ENCODE measurements around the gene RASSF6.
A peak's percentile ranks its signal among the peaks of the same experiment; 100 is the strongest.
"Not testable (repeated sequence)": the region's sequence is repeated elsewhere in the genome, so short reads cannot be mapped to it uniquely, and the experiment has no call there.

RASSF6 gene

DNA sequence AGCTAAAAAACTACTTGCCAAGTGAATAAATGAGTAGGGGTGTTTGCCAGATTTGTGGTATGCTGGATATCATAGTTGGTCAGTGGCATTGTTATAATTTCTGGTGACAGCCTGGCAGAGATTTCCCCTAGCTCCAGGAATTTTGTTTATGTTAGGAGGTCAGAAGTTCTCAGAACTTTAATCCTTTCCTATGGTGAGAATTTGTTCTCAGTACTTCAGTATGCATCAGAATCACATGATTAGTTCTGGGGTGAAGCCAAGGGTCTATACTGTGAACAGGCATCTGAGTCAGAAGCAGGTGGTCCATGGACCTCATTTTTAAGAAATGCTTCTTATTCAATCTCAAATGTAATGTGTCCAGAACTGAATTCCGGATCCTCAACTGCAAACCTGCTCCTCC, 10.5 kb downstream of the RASSF6 start:
- DNase-seq: no peak

DNA sequence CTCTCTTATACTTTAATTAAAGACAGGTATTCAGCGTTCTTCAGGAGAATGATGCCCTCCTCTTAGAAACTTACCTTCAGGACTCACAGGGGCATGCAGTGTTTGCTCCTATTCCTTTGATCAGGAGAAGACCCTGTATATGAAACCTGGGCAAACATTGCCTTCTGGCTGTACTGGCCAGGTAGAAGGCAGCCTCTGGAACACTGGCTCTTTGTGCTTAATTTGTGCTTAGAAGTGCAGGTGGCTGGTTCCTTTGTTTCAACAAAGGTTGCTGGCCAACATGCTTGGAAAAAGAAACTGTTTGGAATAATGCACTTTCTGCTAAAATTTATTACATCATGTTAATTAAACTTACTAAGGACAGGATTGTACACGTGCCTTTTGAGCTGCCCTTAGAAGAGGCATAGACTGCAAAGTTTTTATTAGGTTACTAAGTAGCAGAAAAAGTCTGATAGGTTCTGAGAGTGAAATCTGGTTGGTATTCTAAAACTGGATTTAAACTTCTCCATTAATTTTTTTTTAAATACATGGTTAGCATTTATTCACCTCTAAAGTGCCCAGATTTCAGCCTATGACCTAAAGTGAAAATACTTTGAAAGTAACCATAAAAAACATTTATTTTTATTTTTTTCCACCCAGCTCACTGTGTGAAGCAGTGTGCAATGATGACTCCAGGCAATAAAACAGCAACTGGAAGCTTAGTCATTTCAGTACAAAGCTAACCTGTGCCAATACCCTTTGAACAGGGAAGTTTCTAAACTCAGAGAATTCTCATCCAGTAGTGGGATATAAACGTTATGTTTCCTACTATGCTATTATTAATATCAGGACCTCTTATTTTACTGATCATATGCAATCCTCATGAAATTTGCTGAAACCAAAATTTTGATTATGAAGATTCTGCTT, 11.3 kb downstream of the RASSF6 start:
- no peak for DNase-seq

DNA sequence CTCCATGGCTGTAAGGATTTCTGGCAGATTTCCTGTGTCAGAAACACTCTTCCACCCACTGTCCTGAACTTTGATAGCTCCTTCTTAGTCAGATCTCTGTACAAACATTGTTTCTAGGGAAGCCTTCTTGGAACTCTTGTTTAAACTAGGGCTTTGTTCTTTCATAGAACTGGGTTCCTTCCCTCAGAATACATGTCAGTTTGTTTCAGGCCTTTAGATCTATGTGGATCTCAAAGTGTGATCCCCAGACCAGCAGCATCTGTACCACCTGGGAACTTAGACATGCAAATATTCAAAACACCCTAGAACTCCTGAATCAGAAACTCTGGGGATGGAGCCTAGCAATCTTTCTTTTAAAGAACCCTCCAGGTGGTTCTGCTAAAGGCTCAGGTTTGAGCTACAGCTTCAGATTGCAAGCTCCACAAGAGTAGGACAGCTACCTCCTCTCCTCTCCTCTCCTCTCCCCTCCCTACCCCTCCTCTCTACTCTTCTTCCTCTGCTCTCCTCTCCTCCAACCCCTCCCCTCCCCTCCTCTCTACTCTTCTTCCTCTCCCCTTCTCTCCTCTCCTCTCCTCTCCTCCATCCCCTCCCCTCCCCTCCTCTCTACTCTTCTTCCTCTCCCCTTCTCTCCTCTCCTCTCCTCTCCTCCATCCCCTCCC, 12.7 kb downstream of the RASSF6 start:
- no peak for DNase-seq

DNA sequence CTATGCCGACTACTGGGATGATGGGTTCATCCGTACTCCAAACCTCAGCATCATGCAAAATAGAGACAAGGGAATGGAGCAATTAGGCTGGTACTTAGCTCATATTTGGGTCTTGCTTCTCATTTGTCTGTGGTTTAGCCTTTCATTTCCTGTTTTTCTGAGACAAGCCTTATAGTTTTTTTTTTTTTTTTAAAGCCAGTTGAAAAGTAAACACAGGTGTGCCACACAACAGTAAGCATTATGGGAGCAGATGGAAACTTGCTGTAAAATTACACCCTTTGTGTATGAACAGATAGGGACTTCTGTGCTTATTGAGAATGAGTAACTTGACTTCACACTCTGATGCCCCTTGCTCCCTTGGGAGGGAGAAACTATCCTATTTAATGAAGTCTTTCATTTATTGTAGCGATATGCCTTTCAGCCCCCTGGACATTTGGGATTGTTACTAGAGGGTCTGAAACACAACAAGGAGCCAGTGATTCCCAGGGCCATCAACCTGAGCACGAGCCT, 13.7 kb downstream of the RASSF6 start:
- DNase-seq: peak in 1 of 5 experiments; percentile 15

DNA sequence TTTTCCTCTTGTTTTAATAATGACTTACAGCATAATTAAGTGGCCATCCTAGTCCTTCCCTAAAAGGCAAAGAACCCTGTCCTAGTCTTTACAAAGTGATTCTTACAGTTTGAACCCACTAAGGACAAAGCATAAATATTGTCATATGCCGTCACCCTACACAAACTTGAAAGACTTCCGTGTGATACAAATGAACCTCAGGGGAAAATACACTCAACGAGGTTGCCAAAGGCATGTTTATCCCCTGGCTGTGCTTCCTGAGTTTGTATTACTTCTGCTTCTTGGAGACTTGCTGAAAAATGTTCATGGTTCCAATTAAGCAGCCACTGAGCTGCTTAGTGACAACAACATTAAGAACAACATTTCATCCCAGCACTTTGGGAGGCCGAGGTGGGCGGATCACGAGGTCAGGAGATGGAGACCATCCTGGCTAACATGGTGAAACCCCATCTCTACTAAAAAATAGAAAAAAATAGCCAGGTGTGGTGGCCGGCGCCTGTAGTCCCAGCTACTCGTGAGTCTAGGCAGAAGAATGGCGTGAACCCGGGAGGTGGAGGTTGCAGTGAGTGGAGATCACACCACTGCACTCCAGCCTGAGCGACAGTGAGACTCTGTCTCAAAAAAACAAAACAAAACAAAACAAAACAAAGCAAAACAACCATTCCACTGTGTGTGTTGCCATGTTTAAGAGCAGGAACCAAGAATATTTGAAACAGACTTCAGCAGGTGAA, 16.2 kb downstream of the RASSF6 start:
- no peak for DNase-seq

DNA sequence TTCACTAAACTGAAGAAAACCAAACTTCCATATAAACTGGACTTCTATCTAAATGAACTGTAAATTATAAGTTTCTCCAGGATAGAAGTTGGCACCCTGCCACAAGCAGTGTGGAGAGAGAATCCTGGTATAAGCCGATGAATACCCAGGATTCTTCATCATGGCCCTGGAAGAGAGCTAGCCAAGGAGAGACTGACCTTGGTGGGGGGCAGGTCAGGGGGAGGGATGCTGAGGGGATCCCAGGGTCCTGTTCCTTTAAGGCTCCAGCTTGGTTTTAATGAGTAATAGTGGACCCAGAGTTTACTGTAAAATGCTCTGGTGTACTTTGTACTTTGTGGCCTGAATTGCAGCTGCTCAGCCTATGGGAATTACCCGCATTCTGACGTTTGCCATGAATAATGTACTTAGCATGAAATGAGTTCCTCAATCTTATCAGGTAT, 16.9 kb downstream of the RASSF6 start:
- DNase-seq: no peak

DNA sequence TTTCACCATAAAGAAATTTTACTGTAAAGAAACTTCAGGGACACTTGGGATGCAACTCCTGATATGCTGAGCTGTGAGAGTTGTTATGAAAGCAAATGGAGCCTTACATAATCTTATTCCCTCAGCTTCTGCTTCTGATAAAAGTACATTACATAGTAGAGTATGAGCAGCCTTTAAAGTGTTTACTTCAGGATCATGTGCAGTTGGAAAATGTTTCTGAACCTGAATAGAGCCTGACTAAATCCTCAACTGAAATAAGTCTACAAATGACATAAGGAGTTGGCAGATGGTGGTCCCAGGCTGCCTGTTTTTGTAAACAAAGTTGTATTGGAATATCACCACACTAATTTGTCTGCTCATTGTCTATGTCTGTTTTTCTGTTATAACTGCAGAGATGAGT, 19.3 kb downstream of the RASSF6 start:
- DNase-seq: no peak

DNA sequence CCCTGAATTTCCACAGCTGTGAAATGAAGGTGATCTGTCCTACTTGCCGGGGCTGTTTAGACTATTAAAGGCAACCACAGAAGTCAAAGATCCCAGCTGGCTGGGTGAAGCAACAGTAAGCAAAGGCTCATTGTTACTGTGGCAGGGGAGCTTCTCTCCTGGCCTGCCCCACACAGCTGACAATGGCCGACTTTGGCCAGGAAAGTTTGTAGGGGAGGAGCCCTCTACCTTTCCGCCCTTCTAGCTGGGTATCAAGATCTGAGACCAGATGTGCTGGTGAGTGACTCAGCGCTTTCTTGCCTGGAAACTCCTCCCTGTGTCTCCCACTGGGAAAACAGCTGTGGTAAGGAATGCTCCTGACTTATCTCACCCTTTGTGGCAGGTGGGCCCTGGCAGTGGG, 21.1 kb downstream of the RASSF6 start:
- DNase-seq: no peak

DNA sequence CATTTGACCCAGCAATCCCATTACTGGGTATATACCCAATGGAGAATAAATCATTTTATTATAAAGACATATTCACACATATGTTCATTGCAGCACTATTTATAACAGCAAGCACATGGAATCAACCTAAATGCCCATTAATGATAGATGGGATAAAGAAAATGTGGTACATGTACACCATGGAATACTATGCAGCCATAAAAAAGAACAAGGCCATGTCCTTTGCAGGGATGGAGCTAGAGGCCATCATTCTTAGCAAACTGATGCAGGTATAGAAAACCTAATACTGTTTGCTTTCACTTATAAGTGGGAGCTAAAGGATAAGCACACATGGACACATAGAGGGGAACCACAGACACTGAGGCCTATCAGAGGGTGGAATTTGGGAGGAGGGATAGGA, 22.6 kb downstream of the RASSF6 start:
- DNase-seq: no peak

DNA sequence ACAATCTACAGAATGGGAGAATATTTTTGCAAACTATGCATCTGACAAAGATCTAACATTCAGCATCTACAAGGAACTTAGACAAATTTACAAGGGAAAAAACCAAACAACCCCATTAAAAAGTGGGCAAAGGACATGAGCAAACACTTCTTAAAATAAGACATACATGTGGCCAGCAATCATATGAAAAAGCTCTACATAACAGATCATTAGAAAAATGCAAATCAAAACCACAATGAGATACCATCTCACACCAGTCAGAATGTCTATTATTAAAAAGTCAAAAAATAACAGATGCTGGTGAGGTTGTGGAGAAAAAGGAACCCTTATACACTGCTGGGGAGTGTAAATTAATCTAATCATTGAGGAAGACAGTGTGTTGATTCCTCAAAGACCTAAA, 23.1 kb downstream of the RASSF6 start:
- DNase-seq: not testable (repeated sequence)

DNA sequence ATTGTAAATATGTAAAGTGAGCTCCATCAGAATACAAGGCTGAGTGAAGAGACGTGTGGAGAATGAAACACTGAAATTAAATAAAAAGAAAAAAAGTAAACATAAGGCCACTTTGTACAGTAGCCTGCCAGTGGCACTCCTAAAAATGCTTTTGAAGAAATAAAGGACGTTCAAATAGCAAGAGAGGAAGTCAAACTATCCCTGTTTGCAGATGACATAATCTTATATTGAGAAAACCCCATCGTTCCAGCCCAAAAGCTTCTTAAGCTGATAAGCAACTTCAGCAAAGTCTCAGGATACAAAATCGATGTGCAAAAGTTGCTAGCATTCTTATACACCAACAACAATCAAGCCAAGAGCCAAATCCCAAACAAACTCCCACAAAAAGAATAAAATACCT, 24.2 kb downstream of the RASSF6 start:
- no peak for DNase-seq

DNA sequence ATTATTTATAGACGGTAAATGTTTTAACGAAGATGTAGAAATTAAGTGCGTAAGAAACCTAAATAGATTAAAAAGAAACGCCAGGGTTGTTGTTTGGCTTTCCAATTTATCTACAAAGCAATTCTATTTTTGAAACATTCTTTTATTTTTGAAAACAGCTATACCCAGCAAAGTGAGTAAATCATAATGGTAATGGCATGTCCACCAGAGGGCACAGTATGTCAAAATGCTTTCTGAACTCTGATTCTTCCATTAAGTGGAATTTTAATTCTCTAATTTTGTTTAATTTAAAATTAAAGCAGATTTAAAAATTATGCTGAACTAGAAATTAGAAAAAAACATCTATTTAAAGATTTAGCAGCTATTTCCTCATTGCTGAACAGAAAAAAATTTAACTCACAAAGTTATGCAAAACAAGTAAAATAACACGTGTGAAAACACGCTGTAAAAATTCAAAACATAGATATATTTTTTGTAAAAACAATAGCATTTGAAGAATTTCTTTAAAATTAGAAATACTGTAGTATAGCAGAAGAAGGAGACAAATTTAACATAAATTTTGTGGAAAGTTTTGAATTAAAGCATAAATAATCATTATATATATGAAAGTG, 26.5 kb downstream of the RASSF6 start:
- DNase-seq: peak in 1 of 5 experiments; percentile 12

DNA sequence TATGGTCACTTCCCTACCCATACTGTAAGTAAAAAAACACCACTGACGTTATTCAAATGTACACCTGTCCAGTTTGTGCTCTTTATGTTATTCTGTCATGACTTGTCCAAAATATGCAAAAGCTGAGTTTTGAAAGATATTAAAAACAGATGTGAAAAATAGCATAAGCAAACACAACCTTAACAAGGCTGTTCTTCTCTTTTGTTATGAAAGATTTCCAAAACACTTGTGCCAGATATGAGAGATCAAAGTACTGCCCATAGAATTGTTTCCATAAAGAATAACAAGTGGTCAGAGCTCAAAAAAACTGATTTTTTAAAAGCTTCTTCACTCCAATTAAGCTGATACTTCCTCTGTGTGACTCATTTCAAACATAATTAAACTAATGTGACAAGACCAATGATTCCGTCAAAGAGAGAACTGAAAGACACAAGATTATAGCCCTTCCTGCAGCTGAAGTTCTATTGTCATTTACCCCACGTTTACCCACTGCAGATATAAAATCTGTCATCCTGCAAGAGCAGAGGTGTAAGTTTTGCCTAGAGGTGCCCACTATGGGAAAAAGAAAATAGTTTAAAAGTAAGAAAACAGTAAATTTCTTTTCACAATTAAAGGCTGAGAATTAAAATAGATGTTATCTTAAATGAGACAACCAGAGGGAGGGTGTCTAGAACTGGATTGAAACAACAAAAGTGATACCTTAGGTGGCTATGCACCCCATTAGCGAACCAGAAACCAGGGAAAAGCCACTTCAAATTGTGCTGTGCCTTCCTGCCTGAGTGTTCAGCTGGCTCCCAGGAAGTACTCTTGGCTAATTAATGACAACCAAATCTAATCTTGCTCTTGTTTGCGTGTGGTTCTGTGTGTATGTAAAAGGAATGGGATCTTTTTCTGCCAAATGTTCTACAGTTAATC, 30.1 kb downstream of the RASSF6 start:
- no peak for DNase-seq

DNA sequence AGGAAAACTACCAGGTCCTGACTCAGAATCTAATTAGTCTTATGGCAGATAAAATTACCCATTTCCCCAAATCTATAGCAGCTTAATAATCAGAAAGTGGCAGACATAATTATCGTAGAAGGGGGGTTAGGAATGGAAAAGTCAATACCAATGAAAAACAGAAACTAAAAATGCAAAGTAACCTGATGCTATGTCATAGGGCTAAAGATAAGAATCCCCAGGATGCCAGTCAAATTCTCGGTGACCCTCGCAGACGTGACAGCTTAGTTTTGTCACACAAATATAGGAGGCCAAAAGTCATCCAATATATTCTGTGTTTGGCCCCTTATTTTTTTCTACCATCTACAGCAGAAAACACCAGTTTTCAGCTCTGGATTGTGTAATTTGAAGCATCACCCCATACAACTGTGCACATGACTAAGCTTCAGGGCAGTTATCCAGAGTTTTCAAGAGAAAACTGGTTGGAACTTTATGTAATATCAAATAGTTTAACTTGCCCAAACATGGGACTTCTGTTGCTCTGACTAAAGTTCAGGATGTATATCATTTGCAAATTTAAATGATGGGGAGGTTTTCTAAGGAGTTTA, 30.9 kb downstream of the RASSF6 start:
- DNase-seq: no peak

DNA sequence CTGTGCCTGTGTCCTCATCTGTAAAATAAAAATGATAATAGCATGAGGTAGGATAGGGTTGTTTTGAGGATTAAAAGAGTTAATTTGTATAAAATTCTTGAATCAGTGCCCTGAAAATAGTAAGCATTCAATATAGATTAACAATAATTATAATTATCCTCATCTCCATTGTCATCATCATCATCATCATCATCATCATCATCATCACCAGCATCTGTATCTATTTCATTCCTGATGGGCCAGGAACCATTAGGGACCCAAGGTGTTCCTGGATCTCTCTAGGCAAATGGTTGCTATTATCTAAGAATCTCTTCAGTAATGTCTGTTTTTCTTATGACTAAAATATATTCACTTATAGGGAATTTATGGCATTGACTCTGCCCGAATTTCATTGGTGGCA, 31.6 kb downstream of the RASSF6 start:
- no peak for DNase-seq

DNA sequence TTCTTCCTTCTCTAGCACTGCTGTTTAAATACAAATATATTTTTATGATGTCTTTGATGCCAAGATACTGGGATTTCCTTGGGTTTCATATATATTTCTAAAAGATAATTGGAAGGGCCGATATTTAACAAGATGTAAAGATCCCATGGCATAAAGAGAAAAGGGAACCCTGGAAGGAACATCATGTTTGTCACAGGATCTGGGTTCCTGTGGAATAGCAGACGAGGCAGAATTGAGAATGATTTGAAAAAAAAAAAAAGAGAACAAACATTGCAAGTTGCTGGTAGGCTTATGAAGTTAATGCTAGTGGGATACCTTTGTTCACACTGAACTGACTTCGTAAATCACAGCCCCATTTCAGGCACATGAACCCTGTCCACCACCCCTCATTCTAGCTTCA, 33.6 kb downstream of the RASSF6 start:
- no peak for DNase-seq

DNA sequence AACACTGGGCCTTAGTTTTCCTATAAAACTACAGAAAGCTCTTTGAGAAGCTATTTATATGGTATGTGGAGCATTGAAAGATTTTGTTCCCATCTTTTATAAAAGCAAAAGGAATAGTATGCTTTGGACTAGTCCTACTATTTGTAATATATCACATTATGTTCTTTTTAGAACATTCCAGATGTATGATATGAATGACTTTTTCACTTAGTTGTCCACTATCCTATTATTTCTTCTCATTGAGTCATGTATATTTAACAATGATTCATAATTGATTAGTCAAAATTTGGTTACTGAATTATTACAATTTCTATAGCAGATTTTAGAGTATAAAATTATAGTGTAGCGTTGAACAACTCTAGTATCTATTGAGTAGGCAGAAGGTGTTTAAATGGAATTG, 34.2 kb downstream of the RASSF6 start:
- no peak for DNase-seq

DNA sequence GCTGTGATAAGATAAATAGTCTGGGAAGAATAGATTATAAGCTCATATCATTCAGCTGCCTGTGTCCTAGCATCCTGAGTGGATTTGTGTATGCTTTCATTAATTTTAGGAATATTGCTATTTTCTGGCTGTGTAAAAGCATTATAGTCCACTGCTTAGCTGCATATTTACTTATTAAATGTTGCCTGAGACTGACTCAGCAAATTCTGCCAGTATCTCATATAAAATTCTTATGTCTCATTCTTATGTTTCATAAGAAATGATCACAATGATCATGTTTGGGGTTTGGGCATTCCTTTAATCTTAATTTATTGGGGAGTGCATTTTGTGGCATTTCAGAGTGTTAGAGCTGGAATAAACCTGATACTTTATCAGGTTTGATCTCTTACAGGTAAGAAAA, 34.9 kb downstream of the RASSF6 start:
- DNase-seq: no peak

DNA sequence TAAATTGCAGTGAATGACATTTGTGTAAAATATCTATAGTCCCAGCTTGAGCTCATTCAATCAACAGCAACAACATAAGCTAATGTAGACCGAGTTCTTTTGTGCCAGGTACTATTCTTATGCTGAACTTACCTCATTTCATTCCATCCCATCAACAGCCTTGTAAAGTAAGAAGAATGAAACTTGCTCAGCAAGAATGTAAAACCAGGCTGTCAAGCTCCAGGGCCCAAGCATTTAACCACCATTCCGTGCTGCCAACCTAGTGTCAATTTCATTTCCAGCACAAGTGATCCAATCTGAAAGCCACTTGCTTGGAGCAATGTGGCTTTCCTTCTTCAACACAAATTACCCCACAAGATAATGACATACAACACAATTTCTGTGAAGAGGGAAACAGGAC, 36.6 kb downstream of the RASSF6 start:
- no peak for DNase-seq

DNA sequence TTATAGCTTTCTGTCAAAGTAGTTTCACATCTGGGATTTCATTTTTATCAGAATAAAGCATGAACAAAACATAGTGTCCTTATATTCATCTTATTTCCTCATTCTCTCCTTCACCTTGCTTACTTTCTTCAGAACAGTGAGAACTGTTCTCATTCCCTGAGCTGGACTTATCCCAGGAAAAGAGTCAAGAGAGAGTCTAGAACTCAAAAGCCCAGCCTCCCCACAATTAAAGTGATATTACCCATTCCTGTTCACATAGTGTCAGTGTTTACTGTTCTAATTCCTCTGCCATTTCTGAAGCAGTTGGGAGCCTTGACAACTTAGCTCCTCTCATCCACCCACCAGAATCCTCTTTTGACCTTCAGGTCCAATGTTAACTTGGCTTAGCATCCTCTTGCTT, 42.9 kb downstream of the RASSF6 start:
- no peak for DNase-seq

DNA sequence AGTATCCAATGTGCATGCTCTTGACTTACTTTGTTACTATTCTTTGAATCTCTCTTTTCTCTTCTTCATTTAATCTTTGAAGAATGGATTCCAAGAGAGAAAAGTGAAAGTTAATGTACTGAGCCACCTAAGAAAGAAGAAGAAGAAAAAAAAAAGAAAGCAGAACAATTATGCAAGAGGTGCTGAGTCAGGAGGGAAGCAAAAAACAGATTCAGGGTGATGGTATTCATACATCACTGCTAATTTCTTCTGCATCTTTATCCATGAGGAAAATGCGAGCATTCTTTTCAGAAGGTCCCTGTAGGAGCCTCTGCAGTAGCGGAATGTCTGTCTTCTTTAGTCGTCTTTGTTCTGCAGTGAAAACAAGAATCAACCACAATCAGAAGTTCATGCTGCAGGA, 43.9 kb downstream of the RASSF6 start:
- DNase-seq: no peak
